Adipocyte (in vitro differentiated cells): ENCODE results near the gene RAP2A.
A peak's percentile ranks its signal among the peaks of the same experiment; 100 is the strongest.

Experiments
- DNase-seq: peaks from one replicate; pipeline ENCODE4 v3.0.0-alpha.2; 2015; ENCODE audit warnings: low read depth
- H3K27me3 ChIP-seq: replicated peaks from 2 replicates; pipeline ENCODE4 v1.7.0; 2013; ENCODE audit warnings: mild to moderate bottlenecking, low read length, moderate library complexity; ENCODE audit not compliant: control insufficient read depth, insufficient read depth
- H3K36me3 ChIP-seq: 2 replicates; pipeline ENCODE4 v1.7.0; 2013; ENCODE audit warnings: low read length, mild to moderate bottlenecking, moderate library complexity; ENCODE audit not compliant: control insufficient read depth, insufficient read depth, severe bottlenecking
- H3K4me1 ChIP-seq: 2 replicates; pipeline ENCODE4 v1.7.0; 2013; ENCODE audit warnings: mild to moderate bottlenecking, low read length, moderate library complexity; ENCODE audit not compliant: control insufficient read depth, insufficient read depth
- H3K4me3 ChIP-seq: 2 replicates; pipeline ENCODE4 v1.7.0; 2013; ENCODE audit warnings: mild to moderate bottlenecking, low read length, moderate library complexity
- H3K9ac ChIP-seq: 2 replicates; pipeline ENCODE4 v1.7.0; 2013; ENCODE audit warnings: mild to moderate bottlenecking, low read length, moderate library complexity
- H3K9me3 ChIP-seq: 2 replicates; pipeline ENCODE4 v1.7.0; 2013; ENCODE audit warnings: mild to moderate bottlenecking, low read length, moderate library complexity; ENCODE audit not compliant: control insufficient read depth

Gene RAP2A

DNA sequence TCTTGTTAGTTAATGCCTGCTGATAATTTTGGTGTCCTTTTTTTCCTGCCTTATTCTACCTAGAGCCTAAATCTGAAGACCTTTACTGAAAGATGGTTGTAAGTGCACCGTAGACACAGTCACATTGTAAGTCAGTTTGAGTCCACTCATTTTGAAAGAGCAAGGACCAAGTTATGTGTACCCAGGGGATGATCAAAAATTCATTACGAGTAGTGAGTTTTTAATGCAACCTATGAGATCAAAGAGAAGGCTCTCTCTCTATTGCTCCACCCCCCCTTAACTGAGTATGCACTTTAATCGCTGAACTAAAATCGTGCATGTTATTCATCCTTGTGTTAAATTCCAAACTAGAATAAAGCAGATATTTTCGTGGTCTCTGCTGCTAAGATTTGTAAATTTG, 1.8 kb downstream of the RAP2A start:
- H3K27me3 ChIP-seq = no peaks in the 10 kb centered on the region
- peaks cover 43% of the 10 kb centered on the region for H3K4me1 ChIP-seq
- H3K9ac ChIP-seq = peak overlapping the region; percentile 90
- DNase-seq = peak; percentile 39
- H3K4me3 ChIP-seq = peak overlapping the region; percentile 94
- H3K36me3 ChIP-seq = peaks cover 16% of the 10 kb centered on the region
- H3K9me3 ChIP-seq = no peaks in the 10 kb centered on the region

DNA sequence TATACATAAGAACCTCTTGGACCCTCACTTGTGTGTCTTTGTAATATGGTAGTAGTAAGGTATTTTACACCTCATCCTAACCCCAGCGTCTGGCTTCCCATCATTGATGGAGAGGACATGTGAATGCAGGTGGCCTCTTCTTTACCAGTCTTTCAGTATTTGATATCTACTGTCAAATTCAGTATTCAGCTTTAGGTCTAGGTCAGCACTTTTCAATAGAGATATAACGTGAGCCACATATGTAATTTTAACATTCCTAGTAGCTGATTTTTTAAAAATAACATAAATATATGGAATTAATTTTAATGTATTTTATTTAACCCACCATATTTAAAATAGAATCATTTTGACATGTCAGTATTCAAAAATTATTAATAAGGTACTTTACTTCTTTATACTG, 2.9 kb downstream of the RAP2A start:
- no peaks in the 10 kb centered on the region for H3K9me3 ChIP-seq
- peak overlapping the region; percentile 94 for H3K4me3 ChIP-seq
- peak overlapping the region; percentile 90 for H3K9ac ChIP-seq
- no peaks in the 10 kb centered on the region for H3K27me3 ChIP-seq
- H3K36me3 ChIP-seq = peaks cover 16% of the 10 kb centered on the region
- peaks cover 45% of the 10 kb centered on the region for H3K4me1 ChIP-seq
- DNase-seq = no peak

- peaks cover 16% of the 10 kb centered on the region for H3K36me3 ChIP-seq
- H3K4me1 ChIP-seq = peaks cover 43% of the 10 kb centered on the region
- no peak overlapping the region for H3K9ac ChIP-seq
- H3K4me3 ChIP-seq = peak overlapping the region; percentile 94
- no peak for DNase-seq
- no peaks in the 10 kb centered on the region for H3K9me3 ChIP-seq
- no peaks in the 10 kb centered on the region for H3K27me3 ChIP-seq
These were observed 3.8 kb downstream of the RAP2A start for GRCh38 chr13:97437729-97438128.

GRCh38 chr13:97438856-97439595, 5.1 kb downstream of the RAP2A start:
- Histone ChIP-seq H3K9me3 (no peaks in the 10 kb centered on the region), H3K36me3 (peaks cover 24% of the 10 kb centered on the region), H3K4me1 (peaks cover 43% of the 10 kb centered on the region), H3K9ac (no peak overlapping the region), H3K4me3 (peak overlapping the region; percentile 16), H3K27me3 (no peaks in the 10 kb centered on the region)
- no peak for DNase-seq

DNA sequence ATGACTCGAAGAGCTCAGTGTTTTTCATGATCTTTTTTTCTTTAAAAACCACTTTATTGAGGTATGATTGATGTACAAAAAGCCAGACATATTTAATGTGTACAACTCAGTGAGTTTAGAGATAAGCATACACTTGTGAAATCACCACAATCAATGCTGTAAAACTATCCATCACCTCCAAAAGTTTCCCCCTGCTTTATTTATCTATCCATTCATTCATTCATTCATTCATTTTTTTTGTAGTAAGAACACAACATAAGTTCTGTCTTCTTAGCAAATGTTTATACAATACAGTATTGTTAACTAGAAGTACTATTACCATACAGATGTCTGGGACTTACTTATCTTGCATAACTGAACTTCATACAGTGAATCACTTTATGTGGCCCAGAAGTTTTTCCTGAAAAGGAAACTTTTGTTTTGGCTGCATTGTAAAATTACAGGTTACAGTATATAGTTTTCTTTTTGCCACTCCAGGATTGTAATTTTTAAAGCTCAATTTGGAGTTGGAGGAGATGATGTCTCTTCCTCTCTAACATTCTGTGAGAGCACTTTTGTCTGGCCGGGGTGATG, 6.7 kb downstream of the RAP2A start:
- Histone ChIP-seq H3K36me3 (peaks cover 24% of the 10 kb centered on the region), H3K4me1 (peaks cover 41% of the 10 kb centered on the region), H3K4me3 (no peak overlapping the region), H3K27me3 (no peaks in the 10 kb centered on the region), H3K9me3 (no peaks in the 10 kb centered on the region), H3K9ac (peak overlapping the region; percentile 16)
- DNase-seq = peak; percentile 16

GRCh38 chr13:97441368-97441767, 7.4 kb downstream of the RAP2A start:
- Histone ChIP-seq H3K9ac (no peak overlapping the region), H3K4me3 (no peak overlapping the region), H3K9me3 (no peaks in the 10 kb centered on the region), H3K4me1 (peaks cover 34% of the 10 kb centered on the region), H3K36me3 (peaks cover 24% of the 10 kb centered on the region), H3K27me3 (no peaks in the 10 kb centered on the region)
- no peak for DNase-seq

GRCh38 chr13:97445522-97446187, 11.7 kb downstream of the RAP2A start:
- H3K4me3 ChIP-seq = no peak overlapping the region
- H3K36me3 ChIP-seq = peaks cover 16% of the 10 kb centered on the region
- no peaks in the 10 kb centered on the region for H3K27me3 ChIP-seq
- H3K9me3 ChIP-seq = no peaks in the 10 kb centered on the region
- no peak overlapping the region for H3K9ac ChIP-seq
- peaks cover 11% of the 10 kb centered on the region for H3K4me1 ChIP-seq
- no peak for DNase-seq

DNA sequence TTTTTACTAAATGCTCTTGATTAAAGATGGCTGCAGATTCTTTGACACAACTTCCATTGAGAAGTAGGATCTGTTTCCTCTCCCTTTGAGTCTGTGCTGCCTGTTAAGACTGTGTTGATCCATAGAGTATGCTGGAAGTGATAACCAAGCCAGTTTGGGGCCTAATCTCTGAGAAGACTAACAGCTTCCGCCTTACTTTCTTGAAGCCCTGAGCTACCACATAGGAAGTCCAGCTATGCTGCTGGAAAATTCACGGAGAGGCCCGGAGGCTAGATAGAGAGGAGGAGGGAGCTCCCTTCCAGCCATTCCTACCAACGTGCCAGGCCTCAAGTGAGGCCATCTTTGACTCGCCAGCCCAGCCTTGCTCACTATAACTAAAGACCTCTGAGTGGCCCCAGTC, 12.5 kb downstream of the RAP2A start:
- no peaks in the 10 kb centered on the region for H3K9me3 ChIP-seq
- H3K9ac ChIP-seq = no peak overlapping the region
- H3K27me3 ChIP-seq = no peaks in the 10 kb centered on the region
- H3K4me3 ChIP-seq = no peak overlapping the region
- peaks cover 16% of the 10 kb centered on the region for H3K36me3 ChIP-seq
- peaks cover 7% of the 10 kb centered on the region for H3K4me1 ChIP-seq
- no peak for DNase-seq

GRCh38 chr13:97448503-97449251, 14.7 kb downstream of the RAP2A start:
- Histone ChIP-seq H3K4me1 (peaks cover 12% of the 10 kb centered on the region), H3K27me3 (no peaks in the 10 kb centered on the region), H3K9ac (no peak overlapping the region), H3K9me3 (no peaks in the 10 kb centered on the region), H3K4me3 (no peak overlapping the region), H3K36me3 (peaks cover 9% of the 10 kb centered on the region)
- DNase-seq = no peak

GRCh38 chr13:97454699-97455098, 20.7 kb downstream of the RAP2A start:
- Histone ChIP-seq H3K9ac (no peak overlapping the region), H3K4me1 (peaks cover 19% of the 10 kb centered on the region)

DNA sequence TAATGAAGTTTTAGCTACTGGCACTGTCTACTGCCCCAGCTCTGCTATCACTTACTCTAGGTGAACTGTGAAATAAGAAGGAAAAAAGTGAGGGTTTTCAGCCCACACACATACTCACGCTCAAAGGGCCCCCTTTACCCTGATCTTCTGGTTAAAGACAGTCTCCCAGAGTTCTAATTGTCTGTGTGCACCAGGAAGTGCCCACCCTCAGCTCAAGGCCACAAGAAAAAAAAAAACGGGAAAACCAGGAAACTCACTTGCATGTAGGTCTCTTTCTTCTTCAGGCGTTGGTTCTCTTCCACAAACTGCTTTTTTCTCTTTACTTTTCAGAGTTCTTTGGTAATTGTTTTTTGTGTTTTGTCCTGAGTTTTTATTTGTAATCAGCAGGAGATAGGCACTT, 22.1 kb downstream of the RAP2A start:
- Histone ChIP-seq H3K4me3 (no peak overlapping the region), H3K27me3 (no peaks in the 10 kb centered on the region), H3K9me3 (no peaks in the 10 kb centered on the region), H3K4me1 (peaks cover 32% of the 10 kb centered on the region), H3K9ac (no peak overlapping the region), H3K36me3 (no peaks in the 10 kb centered on the region)
- no peak for DNase-seq

More at GRCh38 chr13:97454699-97455098, 20.7 kb downstream of the RAP2A start:
- DNase-seq = no peak
- no peak overlapping the region for H3K4me3 ChIP-seq
- no peaks in the 10 kb centered on the region for H3K9me3 ChIP-seq
- H3K36me3 ChIP-seq = no peaks in the 10 kb centered on the region
- H3K27me3 ChIP-seq = no peaks in the 10 kb centered on the region
